Panc1 (cell line): ENCODE data around the gene FCN1.

Experiments
- CTCF ChIP-seq: fragments of 450-650 bp; IDR thresholded peaks from 2 replicates; pipeline ENCODE4 v1.5.1; 2017; ENCODE audit warnings: mild to moderate bottlenecking
- POLR2AphosphoS5 ChIP-seq: IDR thresholded peaks from 2 replicates; pipeline ENCODE4 v1.6.1; 2012; ENCODE audit warnings: mild to moderate bottlenecking, low read depth, low read length, moderate library complexity

- TF ChIP-seq POLR2AphosphoS5 (no peak), CTCF (no peak)
These were observed 23.4 kb downstream of the FCN1 start for GRCh38 chr9:134894136-134894860.
